NCI-H748 treated with DMSO at 0.1 percent for 48 hours (cell line): ENCODE data around the gene CHST11.

Experiments
- DNase-seq: peaks from one replicate; lab custom pipeline; 2025; lab: John Stamatoyannopoulos, UW

CHST11 gene

GRCh38 chr12:104720339-104721038 is 263.7 kb downstream of the CHST11 start:
- DNase-seq: no peak

GRCh38 chr12:104721039-104721405 is 264.3 kb downstream of the CHST11 start:
- no peak for DNase-seq

GRCh38 chr12:104721936-104722335 is 265.2 kb downstream of the CHST11 start:
- no peak for DNase-seq

GRCh38 chr12:104722601-104723534 is 266.1 kb downstream of the CHST11 start:
- DNase-seq: no peak

- no peak for DNase-seq
These were observed 267.1 kb downstream of the CHST11 start for GRCh38 chr12:104723895-104724294.

- no peak for DNase-seq
These were observed 268.3 kb downstream of the CHST11 start for GRCh38 chr12:104724992-104725585.

GRCh38 chr12:104725610-104726009 is 268.9 kb downstream of the CHST11 start:
- no peak for DNase-seq

- DNase-seq: no peak
These were observed 271.1 kb downstream of the CHST11 start for GRCh38 chr12:104727726-104728465.

GRCh38 chr12:104729091-104729490 is 272.3 kb downstream of the CHST11 start:
- no peak for DNase-seq

- no peak for DNase-seq
These were observed 273.1 kb downstream of the CHST11 start for GRCh38 chr12:104729610-104730446.

GRCh38 chr12:104730763-104731162 is 274.0 kb downstream of the CHST11 start:
- DNase-seq: no peak

- no peak for DNase-seq
These were observed 277.0 kb downstream of the CHST11 start for GRCh38 chr12:104733717-104734175.

GRCh38 chr12:104734541-104735095 is 277.9 kb downstream of the CHST11 start:
- DNase-seq: no peak

GRCh38 chr12:104735801-104736200 is 279.1 kb downstream of the CHST11 start:
- DNase-seq: no peak

GRCh38 chr12:104736307-104736706 is 279.6 kb downstream of the CHST11 start:
- DNase-seq: no peak

GRCh38 chr12:104737113-104737512 is 280.4 kb downstream of the CHST11 start:
- DNase-seq: no peak

GRCh38 chr12:104737791-104738301 is 281.1 kb downstream of the CHST11 start:
- DNase-seq: no peak

GRCh38 chr12:104738331-104738730 is 281.6 kb downstream of the CHST11 start:
- DNase-seq: no peak

GRCh38 chr12:104738776-104739642 is 282.3 kb downstream of the CHST11 start:
- no peak for DNase-seq

GRCh38 chr12:104740668-104741067 is 283.9 kb downstream of the CHST11 start:
- no peak for DNase-seq
